ENCODE results near the gene SCN2B. TPM values are rescaled to one million over a fixed set of nuclear protein-coding genes. Genes with fewer than 3 reads are reported as not detected.

The SCN2B gene
- total and polyA plus RNA-seq, 2 of the 4 experiments (the other 2 are of a cell fraction): under 0.01 to 0.05 TPM

DNA sequence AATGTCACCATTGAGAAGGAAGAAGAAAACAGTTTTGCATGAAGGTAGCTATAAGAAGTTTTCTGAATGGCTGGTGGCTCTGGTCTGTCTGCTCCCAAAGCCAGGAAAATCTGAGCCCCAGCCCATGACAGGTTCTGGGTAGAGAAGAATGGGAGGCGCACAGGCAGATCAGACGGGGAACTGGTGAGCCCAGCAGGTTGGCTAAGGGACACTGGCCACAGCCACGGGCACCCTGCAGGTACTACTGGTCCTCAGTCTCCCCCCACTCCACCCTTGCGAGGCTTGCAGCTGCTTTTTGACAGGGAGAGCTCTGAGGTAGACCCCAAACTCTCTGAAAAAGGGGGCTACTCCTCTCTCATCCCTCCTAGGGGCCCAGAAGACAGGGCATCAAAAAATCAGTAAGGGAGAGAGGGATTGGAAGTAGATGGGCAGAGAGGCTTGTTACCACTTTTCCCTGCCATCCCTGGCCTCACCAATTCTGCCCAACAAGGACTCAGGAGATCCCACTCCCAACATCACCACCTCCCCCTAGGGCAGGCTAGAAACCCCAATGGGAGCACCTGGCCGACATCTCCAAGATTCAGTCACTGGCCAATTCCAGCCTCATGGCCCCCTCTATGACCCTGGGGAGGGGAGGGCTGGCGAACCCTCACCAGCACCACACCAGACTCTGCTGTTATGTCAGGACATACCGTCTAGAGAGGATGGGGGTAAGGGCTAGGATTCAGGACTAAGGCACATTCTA, 41.2 kb downstream of the SCN2B start:
- H4K20me1 ChIP-seq (ENCODE audit: insufficient read depth, low read length): no peaks in the 10 kb centered on the region
- POLR2A ChIA-PET (ENCODE audit: unreplicated experiment): no interaction called here
- no peak overlapping the region for H2BK20ac ChIP-seq (ENCODE audit: low read depth, low read length)
- no peak overlapping the region for H3K14ac ChIP-seq (replicated peaks; ENCODE audit: low read depth, low read length)
- CTCF ChIA-PET: no interaction called here
- no peak overlapping the region for H3K4me3 ChIP-seq (ENCODE audit: insufficient read depth, low read depth, low read length)
- no peak overlapping the region for H4K5ac ChIP-seq (ENCODE audit: low read depth, low read length)
- no peak overlapping the region for H3K27ac ChIP-seq (ENCODE audit: insufficient read depth, low read length)
- H3K9me3 ChIP-seq (ENCODE audit: control insufficient read depth, insufficient read depth, low read length): no peaks in the 10 kb centered on the region
- H2AK9ac ChIP-seq (replicated peaks; ENCODE audit: low read depth, low read length, poor library complexity): no peak overlapping the region
- H4K8ac ChIP-seq (ENCODE audit: low read depth in 2 of 2, low read length in 2 of 2): no peak overlapping the region
- peaks cover 9% of the 10 kb centered on the region for H3K27me3 ChIP-seq (ENCODE audit: control insufficient read depth, insufficient read depth, low read length)
- H3K79me1 ChIP-seq (ENCODE audit: low read depth in 1 of 2, low read length in 2 of 2): no peaks in the 10 kb centered on the region
- no peak overlapping the region for H3K4ac ChIP-seq (ENCODE audit: low read depth, low read length)
- intact Hi-C loops (cut with micrococcal nuclease) (no loop called here), dilution Hi-C loops (cut with HindIII; ENCODE audit: low sequenced_read_pairs, unreplicated experiment) (no loop called here), in situ Hi-C loops (cut with MboI; ENCODE audit: low sequenced_read_pairs) (no loop called here)
- H3K4me1 ChIP-seq (ENCODE audit: control insufficient read depth, insufficient read depth, low read length): no peaks in the 10 kb centered on the region
- no peak overlapping the region for H3K4me2 ChIP-seq (ENCODE audit: low read depth, low read length)
- no peak overlapping the region for H3K56ac ChIP-seq (ENCODE audit: extremely low read depth, insufficient read depth, low read length)
- H2BK5ac ChIP-seq (ENCODE audit: low read depth, low read length, poor library complexity, severe bottlenecking): no peak overlapping the region
- no peak overlapping the region for H2BK120ac ChIP-seq (ENCODE audit: low read depth, low read length)
- ATAC-seq (ENCODE audit: low read depth) (no peak), DNase-seq (no peak)
- H4K91ac ChIP-seq (ENCODE audit: insufficient read depth, low read depth, low read length): no peak overlapping the region
- BruUV-seq (replicated peaks): no TSS peak
- H3K18ac ChIP-seq (ENCODE audit: low read depth, low read length): no peak overlapping the region
- H3K23ac ChIP-seq (ENCODE audit: low read depth, low read length): no peak overlapping the region
- H3K36me3 ChIP-seq (ENCODE audit: control insufficient read depth, insufficient read depth, low read length): no peaks in the 10 kb centered on the region
- no CpG with 5 or more reads among the region's 7 CpGs for WGBS, 2 experiments (ENCODE audit: extremely low coverage in 2 of 2, insufficient read length in 1 of 2)
- H2BK15ac ChIP-seq (ENCODE audit: low read depth, low read length): no peak overlapping the region
- no peak overlapping the region for H2AFZ ChIP-seq (replicated peaks; ENCODE audit: low read length, poor library complexity)
- no peak for TF ChIP-seq POLR2A (IDR thresholded peaks at IDR 0.05; ENCODE audit: low read depth, low read length)
- TF ChIP-seq CEBPB (IDR thresholded peaks at IDR 0.05; ENCODE audit: low read depth, low read length): no peak
- no peak for TF ChIP-seq RAD21 (IDR thresholded peaks at IDR 0.05; ENCODE audit: low read length)
- TF ChIP-seq MAZ (IDR thresholded peaks at IDR 0.05; ENCODE audit: borderline replicate concordance, low read depth, low read length): no peak
- TF ChIP-seq, protein P1, sequence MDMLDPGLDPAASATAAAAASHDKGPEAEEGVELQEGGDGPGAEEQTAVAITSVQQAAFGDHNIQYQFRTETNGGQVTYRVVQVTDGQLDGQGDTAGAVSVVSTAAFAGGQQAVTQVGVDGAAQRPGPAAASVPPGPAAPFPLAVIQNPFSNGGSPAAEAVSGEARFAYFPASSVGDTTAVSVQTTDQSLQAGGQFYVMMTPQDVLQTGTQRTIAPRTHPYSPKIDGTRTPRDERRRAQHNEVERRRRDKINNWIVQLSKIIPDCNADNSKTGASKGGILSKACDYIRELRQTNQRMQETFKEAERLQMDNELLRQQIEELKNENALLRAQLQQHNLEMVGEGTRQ (IDR thresholded peaks at IDR 0.05; ENCODE audit: low read depth, low read length): no peak
- TF ChIP-seq, protein P2, sequence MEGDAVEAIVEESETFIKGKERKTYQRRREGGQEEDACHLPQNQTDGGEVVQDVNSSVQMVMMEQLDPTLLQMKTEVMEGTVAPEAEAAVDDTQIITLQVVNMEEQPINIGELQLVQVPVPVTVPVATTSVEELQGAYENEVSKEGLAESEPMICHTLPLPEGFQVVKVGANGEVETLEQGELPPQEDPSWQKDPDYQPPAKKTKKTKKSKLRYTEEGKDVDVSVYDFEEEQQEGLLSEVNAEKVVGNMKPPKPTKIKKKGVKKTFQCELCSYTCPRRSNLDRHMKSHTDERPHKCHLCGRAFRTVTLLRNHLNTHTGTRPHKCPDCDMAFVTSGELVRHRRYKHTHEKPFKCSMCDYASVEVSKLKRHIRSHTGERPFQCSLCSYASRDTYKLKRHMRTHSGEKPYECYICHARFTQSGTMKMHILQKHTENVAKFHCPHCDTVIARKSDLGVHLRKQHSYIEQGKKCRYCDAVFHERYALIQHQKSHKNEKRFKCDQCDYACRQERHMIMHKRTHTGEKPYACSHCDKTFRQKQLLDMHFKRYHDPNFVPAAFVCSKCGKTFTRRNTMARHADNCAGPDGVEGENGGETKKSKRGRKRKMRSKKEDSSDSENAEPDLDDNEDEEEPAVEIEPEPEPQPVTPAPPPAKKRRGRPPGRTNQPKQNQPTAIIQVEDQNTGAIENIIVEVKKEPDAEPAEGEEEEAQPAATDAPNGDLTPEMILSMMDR (conservative IDR thresholded peaks at IDR 0.05; ENCODE audit: low read depth, low read length): no peak
- TF ChIP-seq SMC3 (IDR thresholded peaks at IDR 0.05; ENCODE audit: low read depth, low read length): no peak
- TF ChIP-seq FOS (IDR thresholded peaks at IDR 0.05; ENCODE audit: low read depth, low read length): no peak
- no peak for TF ChIP-seq NFE2L2 (IDR thresholded peaks at IDR 0.05; ENCODE audit: low read depth, low read length)
- no peak for TF ChIP-seq MXI1 (IDR thresholded peaks at IDR 0.05; ENCODE audit: borderline replicate concordance, low read depth, low read length)
- no peak for TF ChIP-seq MAFK (IDR thresholded peaks at IDR 0.05; ENCODE audit: low read depth, low read length)
- TF ChIP-seq CHD1 (IDR thresholded peaks at IDR 0.05; ENCODE audit: low read depth, low read length): no peak
- no peak for TF ChIP-seq BHLHE40 (IDR thresholded peaks at IDR 0.05; ENCODE audit: low read depth, low read length)
- no peak for TF ChIP-seq RFX5 (IDR thresholded peaks at IDR 0.05; ENCODE audit: low read depth, low read length)
- no peak overlapping the region for H3K9ac ChIP-seq (ENCODE audit: low read depth, low read length)
- no peak overlapping the region for H2AK5ac ChIP-seq (ENCODE audit: low read depth, low read length)
- H3K9me1 ChIP-seq (ENCODE audit: insufficient read depth, low read length): no peaks in the 10 kb centered on the region

Data from IMR-90 (cell line).